Calu3 (cell line): ENCODE results near the gene BMP10. TPM values are rescaled to one million over a fixed set of nuclear protein-coding genes. Genes with fewer than 3 reads are reported as not detected.

Experiments used
- BruUV-seq: library from RNA; stranded (reverse); fragments of 400-500 nt; replicated peaks from 2 replicates; lab custom pipeline; 2021; lab: Mats Ljungman, UMichigan
- CTCF ChIA-PET: fragments of 300-600 bp; sonication (Branson Sonifier 250); formaldehyde crosslinking; loops from one replicate; lab custom pipeline; 2022; ENCODE audit warnings: antibody characterized with exemption; lab: Charles Lee
- DNase-seq: peaks from one replicate; pipeline ENCODE4 v3.0.0; 2022
- H3K27ac Mint-ChIP-seq: one replicate; pipeline ENCODE4 v1.8.0; 2022; ENCODE audit warnings: mixed read lengths; ENCODE audit not compliant: unreplicated experiment
- H3K27me3 Mint-ChIP-seq: one replicate; pipeline ENCODE4 v1.8.0; 2022; ENCODE audit warnings: mixed read lengths; ENCODE audit not compliant: unreplicated experiment
- H3K36me3 Mint-ChIP-seq: one replicate; pipeline ENCODE4 v1.8.0; 2022; ENCODE audit warnings: mild to moderate bottlenecking, moderate library complexity, mixed read lengths; ENCODE audit not compliant: insufficient read depth, unreplicated experiment
- H3K4me1 Mint-ChIP-seq: one replicate; pipeline ENCODE4 v1.8.0; 2022; ENCODE audit warnings: mild to moderate bottlenecking, low read depth, mixed read lengths; ENCODE audit not compliant: unreplicated experiment
- H3K4me3 Mint-ChIP-seq: one replicate; pipeline ENCODE4 v1.8.0; 2022; ENCODE audit warnings: mild to moderate bottlenecking, low read depth, moderate library complexity, mixed read lengths; ENCODE audit not compliant: unreplicated experiment
- H3K9me3 Mint-ChIP-seq: one replicate; pipeline ENCODE4 v1.8.0; 2022; ENCODE audit warnings: low read depth, mixed read lengths; ENCODE audit not compliant: unreplicated experiment
- intact Hi-C: fragments of 100-400 bp; cut with micrococcal nuclease; formaldehyde crosslinking; loops from one replicate; pipeline ENCODE4 v1.10.0; 2022; ENCODE audit not compliant: unreplicated experiment
- total RNA-seq: library from RNA; stranded (reverse); gene quantifications from 2 replicates; pipeline ENCODE4 v1.2.3, GENCODE V29; 2022
- TF ChIP-seq, protein P1 (sequence below): fragments of 200-600 bp; IDR thresholded peaks from one replicate; pipeline ENCODE4 v1.8.0; 2022; ENCODE audit warnings: antibody characterized with exemption; ENCODE audit not compliant: unreplicated experiment

BMP10 gene
- total RNA-seq, 1 experiment from 2014 or later: not detected

DNA sequence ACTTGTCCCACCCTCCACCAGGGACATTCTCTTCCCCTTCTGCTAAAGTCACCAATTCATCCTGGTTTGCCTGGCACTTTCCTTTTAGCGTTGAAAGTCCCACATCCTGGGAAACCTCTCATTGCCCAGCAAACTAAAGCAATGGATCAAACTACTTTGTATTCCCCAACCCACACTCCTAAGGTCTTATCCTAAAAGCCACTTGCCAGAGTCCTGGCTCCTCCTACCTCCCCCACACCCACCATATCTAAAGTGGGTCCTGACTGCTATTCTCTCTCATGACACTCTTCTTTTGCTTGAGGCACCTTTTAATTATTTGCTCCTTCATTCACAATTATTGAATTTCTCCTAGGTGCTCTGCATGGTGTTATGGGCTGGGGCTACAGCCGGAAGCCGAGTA, 40.9 kb upstream of the BMP10 start:
- CTCF ChIA-PET: no interaction called here
- no peaks in the 10 kb centered on the region for H3K27me3 Mint-ChIP-seq

DNA sequence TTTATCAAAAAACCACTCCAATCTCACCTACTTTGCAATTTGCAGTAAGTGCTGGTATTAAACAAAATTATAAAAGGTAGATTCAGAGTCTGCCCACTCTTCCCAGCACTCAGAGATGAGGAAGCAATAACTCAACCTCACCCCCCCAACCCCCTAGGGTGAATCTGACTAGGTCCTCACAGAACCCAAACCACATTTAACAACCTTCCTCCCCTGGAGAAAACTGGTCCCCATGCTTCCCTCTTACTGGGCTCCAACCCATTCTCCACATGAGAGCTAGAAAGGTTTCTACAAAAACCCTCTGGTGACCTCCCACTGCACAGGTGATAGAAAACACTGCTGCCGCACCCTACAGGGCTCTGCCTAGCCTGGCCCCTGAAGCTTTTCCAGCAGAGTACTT, 40.5 kb upstream of the BMP10 start:
- TF ChIP-seq, protein P1, sequence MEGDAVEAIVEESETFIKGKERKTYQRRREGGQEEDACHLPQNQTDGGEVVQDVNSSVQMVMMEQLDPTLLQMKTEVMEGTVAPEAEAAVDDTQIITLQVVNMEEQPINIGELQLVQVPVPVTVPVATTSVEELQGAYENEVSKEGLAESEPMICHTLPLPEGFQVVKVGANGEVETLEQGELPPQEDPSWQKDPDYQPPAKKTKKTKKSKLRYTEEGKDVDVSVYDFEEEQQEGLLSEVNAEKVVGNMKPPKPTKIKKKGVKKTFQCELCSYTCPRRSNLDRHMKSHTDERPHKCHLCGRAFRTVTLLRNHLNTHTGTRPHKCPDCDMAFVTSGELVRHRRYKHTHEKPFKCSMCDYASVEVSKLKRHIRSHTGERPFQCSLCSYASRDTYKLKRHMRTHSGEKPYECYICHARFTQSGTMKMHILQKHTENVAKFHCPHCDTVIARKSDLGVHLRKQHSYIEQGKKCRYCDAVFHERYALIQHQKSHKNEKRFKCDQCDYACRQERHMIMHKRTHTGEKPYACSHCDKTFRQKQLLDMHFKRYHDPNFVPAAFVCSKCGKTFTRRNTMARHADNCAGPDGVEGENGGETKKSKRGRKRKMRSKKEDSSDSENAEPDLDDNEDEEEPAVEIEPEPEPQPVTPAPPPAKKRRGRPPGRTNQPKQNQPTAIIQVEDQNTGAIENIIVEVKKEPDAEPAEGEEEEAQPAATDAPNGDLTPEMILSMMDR: no peak
- Mint-ChIP-seq H3K27ac (no peak overlapping the region), H3K4me3 (no peak overlapping the region), H3K9me3 (no peaks in the 10 kb centered on the region), H3K27me3 (no peaks in the 10 kb centered on the region), H3K4me1 (peaks cover 31% of the 10 kb centered on the region), H3K36me3 (peaks cover 3% of the 10 kb centered on the region)
- DNase-seq: no peak
- intact Hi-C loops: no loop called here
- BruUV-seq: no TSS peak
- CTCF ChIA-PET: no interaction called here

More for the DNA sequence above, 40.9 kb upstream of the BMP10 start:
- Mint-ChIP-seq H3K4me3 (no peak overlapping the region), H3K27ac (no peak overlapping the region), H3K36me3 (no peaks in the 10 kb centered on the region), H3K4me1 (peaks cover 27% of the 10 kb centered on the region), H3K9me3 (no peaks in the 10 kb centered on the region)
- DNase-seq: no peak
- no TSS peak for BruUV-seq
- TF ChIP-seq, protein P1: no peak
- intact Hi-C loops: no loop called here

DNA sequence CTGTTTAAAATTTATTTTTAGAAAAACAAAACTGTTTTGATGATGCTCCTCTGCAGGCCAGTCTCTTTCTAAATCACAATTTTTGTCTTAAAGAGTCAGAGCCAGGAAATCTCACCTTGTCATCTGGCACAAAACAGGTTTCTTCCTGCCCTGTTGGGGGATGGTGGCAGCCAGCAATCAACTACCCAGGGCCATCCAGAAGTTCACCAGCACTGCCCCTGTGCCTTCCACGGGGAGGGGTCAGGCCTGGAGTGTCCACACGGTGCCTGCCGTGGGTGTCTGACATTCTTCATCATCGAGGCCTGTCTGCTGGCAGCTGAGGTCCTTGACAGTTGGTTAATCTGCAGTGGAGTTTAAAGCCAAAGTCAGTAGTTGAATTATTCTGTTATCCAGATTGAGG, 40.0 kb upstream of the BMP10 start:
- intact Hi-C loops: no loop called here
- no peaks in the 10 kb centered on the region for H3K9me3 Mint-ChIP-seq
- no peaks in the 10 kb centered on the region for H3K27me3 Mint-ChIP-seq
- TF ChIP-seq, protein P1: no peak
- no peak overlapping the region for H3K27ac Mint-ChIP-seq
- BruUV-seq: no TSS peak
- CTCF ChIA-PET: no interaction called here
- H3K4me3 Mint-ChIP-seq: no peak overlapping the region
- H3K4me1 Mint-ChIP-seq: peaks cover 34% of the 10 kb centered on the region
- peaks cover 5% of the 10 kb centered on the region for H3K36me3 Mint-ChIP-seq
- no peak for DNase-seq

DNA sequence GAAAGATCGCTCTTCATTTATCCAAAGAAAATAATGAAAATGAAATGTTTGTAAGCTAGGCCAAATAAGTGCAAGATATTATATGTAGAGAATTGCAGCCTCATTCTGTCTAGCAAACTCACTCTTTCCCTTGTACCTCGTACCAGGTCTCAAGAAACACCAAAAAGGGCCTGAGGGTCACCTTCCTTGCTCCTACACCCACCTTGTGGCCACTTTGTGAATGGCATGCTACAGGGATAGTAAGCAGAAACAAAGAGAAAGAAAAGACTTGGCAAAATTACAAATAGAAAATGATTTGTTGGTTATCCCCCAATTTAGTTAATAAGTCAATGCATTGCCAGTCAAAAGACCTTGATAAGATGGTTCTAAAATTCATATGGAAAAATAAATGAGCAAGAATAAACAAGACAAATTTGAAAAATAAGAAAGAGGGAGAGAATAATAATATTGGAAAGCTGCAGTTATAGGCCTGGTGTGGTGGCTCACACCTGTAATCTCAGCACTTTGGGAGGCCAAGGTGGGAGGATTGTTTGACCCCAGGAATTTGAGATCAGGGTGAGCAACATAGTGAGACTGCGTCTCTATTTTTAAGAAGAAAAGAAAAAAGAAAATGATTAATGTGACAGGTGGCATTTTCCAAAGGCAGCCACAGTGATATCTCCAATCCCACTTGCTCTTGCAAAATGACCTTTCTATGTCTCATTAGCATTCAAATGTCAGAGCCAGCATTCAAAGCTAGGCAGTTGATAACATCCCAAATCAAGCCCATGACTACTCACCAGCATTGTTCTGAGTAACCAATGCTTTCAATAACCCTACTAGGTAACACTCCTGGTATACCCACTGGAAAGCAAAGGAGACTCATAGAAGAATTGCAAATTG, 38.8 kb upstream of the BMP10 start:
- intact Hi-C loops: loop anchor here (5.0 kb wide), 2 partner anchors 78 to 443 kb away; partner anchors contain the start of genes APLF and FBXO48
- no TSS peak for BruUV-seq
- Mint-ChIP-seq H3K4me3 (no peak overlapping the region), H3K9me3 (no peaks in the 10 kb centered on the region), H3K27me3 (no peaks in the 10 kb centered on the region), H3K4me1 (peaks cover 34% of the 10 kb centered on the region), H3K36me3 (peaks cover 5% of the 10 kb centered on the region), H3K27ac (peak overlapping the region; percentile 9)
- DNase-seq: peak; percentile 75
- CTCF ChIA-PET: interaction anchor here (0.6 kb wide), 1 partner anchor 971 kb away, joined by 3 read pairs; no protein-coding TSS in a partner anchor
- TF ChIP-seq, protein P1: peak; percentile 85
